Measurements from ENCODE around the gene CHST1.

CHST1 gene

DNA sequence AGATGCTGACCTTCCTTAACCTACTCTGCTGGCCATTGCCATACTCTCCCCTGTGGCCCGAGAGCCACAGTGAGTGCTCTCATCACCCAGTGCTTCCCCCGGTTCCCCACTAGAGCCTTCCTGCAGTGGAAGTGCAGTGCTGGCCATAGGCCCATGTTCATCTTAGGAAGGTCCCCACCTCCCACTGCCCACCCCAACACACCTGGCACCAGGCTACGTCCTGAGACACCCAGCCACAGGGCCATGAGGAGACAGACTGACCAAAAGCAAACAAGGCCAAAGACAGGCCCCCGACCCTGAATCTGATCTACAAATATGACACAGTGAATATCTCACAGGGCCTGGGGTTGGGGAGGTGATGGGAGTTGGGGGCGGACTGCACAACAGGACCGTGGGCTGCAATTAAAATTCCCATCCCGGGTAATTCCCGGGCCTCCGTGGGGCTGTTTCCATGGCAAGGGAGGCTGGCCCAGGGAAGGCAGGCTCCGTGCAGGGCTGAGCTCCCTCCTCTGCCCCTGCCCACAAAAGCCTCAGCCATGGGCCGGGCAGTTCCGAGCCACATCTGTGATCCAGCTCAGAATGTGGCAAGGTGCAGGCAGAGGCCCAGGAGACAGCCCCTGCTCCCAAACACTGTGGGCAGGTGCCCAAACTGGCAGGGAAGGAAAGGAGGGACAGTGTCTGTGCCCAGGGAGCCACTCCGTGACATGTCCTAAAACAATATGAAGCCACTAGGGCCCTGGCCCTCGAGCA lies 5.1 kb upstream of the CHST1 start:
- ChIA-PET POLR2A (no interaction called here), CTCF (interaction anchor here (1.0 to 2.4 kb wide), 2 partner anchors 16 to 101 kb away, joined by 3 to 6 read pairs; no protein-coding TSS in a partner anchor)
- H3K4me3 ChIP-seq (ENCODE audit: low read depth, low read length), result no peak overlapping the region
- DNase-seq (ENCODE audit: low read depth, low spot score), result no peak
- TF ChIP-seq, protein P1, sequence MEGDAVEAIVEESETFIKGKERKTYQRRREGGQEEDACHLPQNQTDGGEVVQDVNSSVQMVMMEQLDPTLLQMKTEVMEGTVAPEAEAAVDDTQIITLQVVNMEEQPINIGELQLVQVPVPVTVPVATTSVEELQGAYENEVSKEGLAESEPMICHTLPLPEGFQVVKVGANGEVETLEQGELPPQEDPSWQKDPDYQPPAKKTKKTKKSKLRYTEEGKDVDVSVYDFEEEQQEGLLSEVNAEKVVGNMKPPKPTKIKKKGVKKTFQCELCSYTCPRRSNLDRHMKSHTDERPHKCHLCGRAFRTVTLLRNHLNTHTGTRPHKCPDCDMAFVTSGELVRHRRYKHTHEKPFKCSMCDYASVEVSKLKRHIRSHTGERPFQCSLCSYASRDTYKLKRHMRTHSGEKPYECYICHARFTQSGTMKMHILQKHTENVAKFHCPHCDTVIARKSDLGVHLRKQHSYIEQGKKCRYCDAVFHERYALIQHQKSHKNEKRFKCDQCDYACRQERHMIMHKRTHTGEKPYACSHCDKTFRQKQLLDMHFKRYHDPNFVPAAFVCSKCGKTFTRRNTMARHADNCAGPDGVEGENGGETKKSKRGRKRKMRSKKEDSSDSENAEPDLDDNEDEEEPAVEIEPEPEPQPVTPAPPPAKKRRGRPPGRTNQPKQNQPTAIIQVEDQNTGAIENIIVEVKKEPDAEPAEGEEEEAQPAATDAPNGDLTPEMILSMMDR (IDR thresholded peaks at IDR 0.05; ENCODE audit: insufficient read depth, low read length, missing control alignments), result no peak

DNA sequence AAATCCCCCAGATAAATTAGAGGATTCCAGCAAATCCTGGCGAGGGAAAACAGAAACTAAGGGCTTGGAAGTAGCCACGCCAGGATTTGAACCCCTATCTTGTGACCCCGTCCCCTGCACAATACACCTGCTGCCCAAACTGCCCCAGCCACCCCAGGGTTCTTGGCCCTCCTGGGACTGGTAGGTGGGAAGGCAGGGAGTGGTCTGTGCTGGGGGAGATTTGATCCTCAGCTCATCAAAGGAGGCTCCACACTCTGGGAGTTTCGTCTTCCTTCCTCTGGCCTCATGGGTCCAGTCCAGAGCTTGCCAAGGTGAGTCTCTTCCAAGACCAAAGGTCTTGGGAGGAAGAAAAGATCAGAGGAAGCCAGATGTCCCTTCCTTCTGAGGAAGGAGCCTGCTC lies 4.5 kb upstream of the CHST1 start:
- H3K4me3 ChIP-seq (ENCODE audit: low read depth, low read length), result no peak overlapping the region
- TF ChIP-seq, protein P1 (IDR thresholded peaks at IDR 0.05; ENCODE audit: insufficient read depth, low read length, missing control alignments), result no peak
- DNase-seq (ENCODE audit: low read depth, low spot score), result no peak
- CTCF ChIA-PET, result interaction anchor here (0.7 to 2.4 kb wide), 2 partner anchors 15 to 265 kb away, joined by 3 to 6 read pairs; no protein-coding TSS in a partner anchor
- POLR2A ChIA-PET, result no interaction called here

DNA sequence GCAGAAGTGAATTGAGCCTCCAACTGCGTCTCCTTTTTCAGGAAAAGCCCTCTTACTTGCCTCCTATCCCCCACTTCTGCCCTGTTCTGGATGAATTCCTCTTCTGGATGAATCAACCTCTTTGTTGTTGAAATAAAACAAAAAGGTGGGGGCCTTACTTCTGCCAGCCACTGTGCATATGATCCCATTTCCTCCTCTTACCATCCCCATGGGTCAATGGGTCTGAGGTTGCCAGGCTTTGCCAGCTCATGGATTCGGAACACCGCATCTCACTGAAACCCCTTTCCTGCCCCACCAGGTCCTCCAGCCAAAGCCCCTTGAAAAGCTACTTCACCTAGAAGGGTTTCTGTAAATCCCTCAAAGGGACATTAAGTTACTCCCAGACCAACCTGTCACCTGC lies 3.7 kb upstream of the CHST1 start:
- DNase-seq (ENCODE audit: low read depth, low spot score), result no peak
- H3K4me3 ChIP-seq (ENCODE audit: low read depth, low read length), result no peak overlapping the region
- CTCF ChIA-PET, result interaction anchor here (1.4 to 2.4 kb wide), 2 partner anchors 12 to 15 kb away, joined by 6 to 8 read pairs; no protein-coding TSS in a partner anchor
- TF ChIP-seq, protein P1 (IDR thresholded peaks at IDR 0.05; ENCODE audit: insufficient read depth, low read length, missing control alignments), result no peak
- POLR2A ChIA-PET, result no interaction called here

DNA sequence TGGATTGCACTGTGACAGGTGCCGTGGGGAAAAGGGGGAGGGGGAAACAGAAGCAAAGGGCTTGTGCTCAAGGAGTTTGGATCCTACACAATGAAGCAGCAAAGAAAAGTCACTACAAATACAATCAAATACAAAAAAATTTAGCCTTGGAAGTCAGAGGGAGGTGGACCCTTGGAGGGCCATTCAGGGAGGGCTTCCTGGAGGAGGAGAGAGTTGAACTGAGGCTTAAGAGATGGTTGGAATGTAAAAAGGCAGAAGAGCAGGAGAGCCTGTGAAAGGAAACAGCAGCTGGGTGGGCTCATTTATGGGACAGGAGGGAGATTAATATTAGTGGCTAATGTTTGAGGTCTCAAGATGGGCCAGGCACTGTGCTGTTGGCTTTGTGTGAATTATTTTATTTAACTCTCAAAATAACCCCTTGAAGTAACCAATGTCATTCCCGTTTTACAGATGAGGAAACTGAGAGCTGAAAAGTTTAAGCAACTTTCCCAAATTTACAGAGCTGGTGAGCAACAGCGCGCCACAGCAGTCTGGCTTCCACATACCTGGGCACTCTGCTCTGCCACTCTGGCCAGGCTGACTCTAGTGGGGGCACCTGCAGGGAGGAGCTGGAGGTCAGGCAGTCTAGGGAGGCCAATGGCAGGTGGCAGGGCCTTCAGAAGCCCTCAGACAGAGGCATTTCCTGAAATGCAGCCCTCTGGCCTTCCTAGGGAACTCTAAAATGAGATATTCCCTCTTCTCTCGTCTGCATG lies 2.7 kb upstream of the CHST1 start:
- ChIA-PET CTCF (interaction anchor here (1.4 to 5.2 kb wide), 3 partner anchors 11 to 13 kb away, joined by 6 to 45 read pairs (median 8); no protein-coding TSS in a partner anchor), POLR2A (no interaction called here)
- no peak overlapping the region for H3K4me3 ChIP-seq (ENCODE audit: low read depth, low read length)
- TF ChIP-seq, protein P1 (IDR thresholded peaks at IDR 0.05; ENCODE audit: insufficient read depth, low read length, missing control alignments), result no peak
- no peak for DNase-seq (ENCODE audit: low read depth, low spot score)

DNA sequence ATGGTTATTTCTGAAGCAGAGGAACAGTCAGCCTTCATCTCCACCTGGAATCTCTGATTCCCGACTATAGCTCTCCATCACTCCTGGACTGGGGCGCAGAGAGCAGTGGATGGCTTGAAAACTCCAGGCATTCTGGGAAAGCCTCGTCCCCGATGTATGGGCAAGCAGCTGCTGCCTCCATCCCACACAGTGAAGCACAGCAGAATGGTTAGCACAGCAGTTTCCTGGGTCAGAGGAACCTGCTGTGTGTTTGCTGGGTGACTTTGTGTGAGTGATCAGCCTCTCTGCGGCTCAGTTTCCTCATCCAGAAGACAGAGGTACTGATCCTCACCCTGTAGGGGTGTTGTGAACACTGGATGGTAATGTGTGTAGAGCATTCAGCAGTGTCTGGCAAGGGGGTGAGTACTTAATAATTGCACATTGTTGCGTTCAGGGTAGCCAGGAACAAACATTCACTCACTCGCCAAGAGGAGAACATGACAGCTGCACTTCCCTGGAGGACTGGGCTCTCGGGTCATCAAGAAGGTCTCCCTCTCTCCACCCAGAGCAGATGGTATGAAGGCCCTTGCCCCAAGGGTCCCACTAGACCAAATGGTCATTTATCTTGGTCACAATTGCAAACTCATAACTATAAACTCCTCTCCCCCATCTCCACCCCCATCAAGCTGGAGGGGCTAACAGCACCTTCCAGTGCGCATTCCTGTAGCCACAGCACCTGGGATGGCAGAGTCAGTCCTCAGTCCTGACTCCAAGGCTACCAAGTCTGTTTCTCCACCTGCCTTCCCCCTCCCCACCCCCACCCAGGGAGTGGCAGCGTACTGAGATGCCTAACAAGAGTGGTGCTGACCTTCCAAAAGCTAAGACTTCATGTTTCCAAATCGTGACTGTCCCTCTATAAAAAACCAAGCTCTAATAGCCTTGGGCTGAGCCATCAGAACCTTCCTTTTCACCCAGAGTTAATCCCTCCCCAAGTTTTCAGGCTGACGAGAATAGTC lies 1.5 kb upstream of the CHST1 start:
- POLR2A ChIA-PET, result no interaction called here

More for the DNA sequence above, 1.5 kb upstream of the CHST1 start:
- CTCF ChIA-PET, result interaction anchor here (1.0 to 5.2 kb wide), 2 partner anchors 11 to 105 kb away, joined by 4 to 45 read pairs; no protein-coding TSS in a partner anchor
- TF ChIP-seq, protein P1 (IDR thresholded peaks at IDR 0.05; ENCODE audit: insufficient read depth, low read length, missing control alignments), result no peak
- no peak for DNase-seq (ENCODE audit: low read depth, low spot score)
- H3K4me3 ChIP-seq (ENCODE audit: low read depth, low read length), result no peak overlapping the region

Data from AG04449 (cell line).